SIG-M5 (cell line): Measurements from ENCODE around the gene TRIP6.

ENCODE experiments used
- DNase-seq: peaks from one replicate; lab custom pipeline; 2025; lab: John Stamatoyannopoulos, UW

The TRIP6 gene

GRCh38 chr7:100873599-100874299 is 6.6 kb downstream of the TRIP6 start:
- no peak for DNase-seq

GRCh38 chr7:100874300-100874576 is 7.1 kb downstream of the TRIP6 start:
- DNase-seq: no peak

GRCh38 chr7:100874577-100875355 is 7.6 kb downstream of the TRIP6 start, which contains the start of gene SRRT:
Gene SRRT (plus strand): TSS chr7:100875103. CDS start chr7:100875591, 488 bp downstream.
- peak; percentile 34 for DNase-seq

- DNase-seq: no peak
Measured at GRCh38 chr7:100875356-100875751, 8.2 kb downstream of the TRIP6 start.

GRCh38 chr7:100878013-100878412 is 10.8 kb downstream of the TRIP6 start:
- no peak for DNase-seq

- DNase-seq: no peak
Measured at GRCh38 chr7:100878685-100879084, 11.5 kb downstream of the TRIP6 start.

GRCh38 chr7:100879685-100880261 is 12.6 kb downstream of the TRIP6 start:
- no peak for DNase-seq

- no peak for DNase-seq
Measured at GRCh38 chr7:100880645-100881044, 13.5 kb downstream of the TRIP6 start.

GRCh38 chr7:100881136-100881535 is 13.9 kb downstream of the TRIP6 start:
- DNase-seq: no peak

- no peak for DNase-seq
Measured at GRCh38 chr7:100882201-100882600, 15.0 kb downstream of the TRIP6 start.

- DNase-seq: no peak
Measured at GRCh38 chr7:100882785-100883526, 15.8 kb downstream of the TRIP6 start.

GRCh38 chr7:100884736-100885439 is 17.7 kb downstream of the TRIP6 start:
- DNase-seq: peak; percentile 25

GRCh38 chr7:100885440-100886141 is 18.4 kb downstream of the TRIP6 start:
- no peak for DNase-seq

- no peak for DNase-seq
Measured at GRCh38 chr7:100886142-100886935, 19.2 kb downstream of the TRIP6 start.

GRCh38 chr7:100886936-100887515 is 19.8 kb downstream of the TRIP6 start:
- DNase-seq: no peak

GRCh38 chr7:100887516-100888290 is 20.5 kb downstream of the TRIP6 start:
- peak; percentile 76 for DNase-seq

GRCh38 chr7:100888291-100888987 is 21.3 kb downstream of the TRIP6 start:
- no peak for DNase-seq

GRCh38 chr7:100888988-100889750 is 22.0 kb downstream of the TRIP6 start, which contains the start of gene UFSP1:
Gene UFSP1 (minus strand): TSS chr7:100889715. CDS start chr7:100889271, 444 bp downstream.
- DNase-seq: no peak
